Aorta (tissue), 5 donors: ENCODE results near the gene CLEC17A. TPM values are rescaled to one million over a fixed set of nuclear protein-coding genes. Genes with fewer than 3 reads are reported as not detected.
"Not testable (repeated sequence)": the region's sequence is repeated elsewhere in the genome, so short reads cannot be mapped to it uniquely, and the experiment has no call there.

Experiments
- ATAC-seq: fragments of 200-7000 bp; cut with Tn5 transposase; one replicate; pipeline ENCODE4 v1.9.1; 2022; ENCODE audit warnings: moderate library complexity; ENCODE audit not compliant: low FRiP score
- DNase-seq, 2 donors: peaks; one replicate each; pipeline ENCODE4 v3.0.0-alpha.2; 2020
- H3K27ac ChIP-seq, 2 donors: one replicate each; pipeline ENCODE4 v1.5.1; 2013; ENCODE audit warnings: low read length in 2 of 2, mild to moderate bottlenecking in 2 of 2, moderate library complexity in 2 of 2, control low read depth in 1 of 2, inconsistent platforms in 1 of 2, low read depth in 1 of 2
- H3K27me3 ChIP-seq, 2 donors: one replicate each; pipeline ENCODE4 v1.6.1; 2013; ENCODE audit warnings: control low read depth in 1 of 2, low read length in 1 of 2, mild to moderate bottlenecking in 1 of 2, moderate library complexity in 1 of 2; ENCODE audit not compliant: insufficient read depth in 2 of 2, control insufficient read depth in 1 of 2
- H3K36me3 ChIP-seq, 2 donors: one replicate each; pipeline ENCODE4 v1.6.1; 2013; ENCODE audit warnings: control low read depth in 1 of 2, low read length in 1 of 2, mild to moderate bottlenecking in 1 of 2; ENCODE audit not compliant: insufficient read depth in 2 of 2, control insufficient read depth in 1 of 2
- H3K4me1 ChIP-seq, 2 donors: one replicate each; pipeline ENCODE4 v1.6.1; 2013; ENCODE audit warnings: low read length in 2 of 2, control low read depth in 1 of 2, mild to moderate bottlenecking in 1 of 2, moderate library complexity in 1 of 2; ENCODE audit not compliant: insufficient read depth in 2 of 2, control insufficient read depth in 1 of 2
- H3K4me3 ChIP-seq, 2 donors: one replicate each; pipeline ENCODE4 v1.5.1; 2013; ENCODE audit warnings: low read length in 2 of 2, control low read depth in 1 of 2, mild to moderate bottlenecking in 1 of 2
- H3K9me3 ChIP-seq: one replicate; pipeline ENCODE4 v1.6.1; 2013; ENCODE audit warnings: mild to moderate bottlenecking, low read length; ENCODE audit not compliant: control insufficient read depth
- WGBS, 2 donors: extraction: QIAGEN DNeasy Blood & Tissue Kit; methylation state at CpG; one replicate each; pipeline ENCODE4 v1.1.7; 2013; 5-methylcytosine and 5-hydroxymethylcytosine counted together
- intact Hi-C, 2 donors: fragments of 100-400 bp; cut with DNase I; formaldehyde crosslinking; loops; one replicate each; pipeline versions ENCODE4 v1.14.2 to v1.15.0; 2022
- polyA plus RNA-seq, 2 donors: library from polyadenylated mRNA; stranded (reverse); fragments of 200-250 nt; gene quantifications; one replicate each; pipeline ENCODE4 v1.2.3, GENCODE V29; 2013
- total RNA-seq, 2 donors: library from RNA; stranded (reverse); fragmentation: NEBNext Ultra II Directional; extraction: Animal tissue kit (Norgen Biotek cat#: 25700); gene quantifications; one replicate each; pipeline ENCODE4 v1.2.1, GENCODE V29; 2021
- donor health status: healthy with polysubstance abuse.
- donor health status: Bipolar disorder and iron deficiency.
- donor health status: DM: no; HTN: no; CAD: no.
- donor health status: DM: no; HTN: no; CAD: no.
- donor health status: DM: yes; HTN: yes; CAD: no.

Gene CLEC17A
- total and polyA plus RNA-seq, 4 donors = 0.18 TPM; not detected in 3

DNA sequence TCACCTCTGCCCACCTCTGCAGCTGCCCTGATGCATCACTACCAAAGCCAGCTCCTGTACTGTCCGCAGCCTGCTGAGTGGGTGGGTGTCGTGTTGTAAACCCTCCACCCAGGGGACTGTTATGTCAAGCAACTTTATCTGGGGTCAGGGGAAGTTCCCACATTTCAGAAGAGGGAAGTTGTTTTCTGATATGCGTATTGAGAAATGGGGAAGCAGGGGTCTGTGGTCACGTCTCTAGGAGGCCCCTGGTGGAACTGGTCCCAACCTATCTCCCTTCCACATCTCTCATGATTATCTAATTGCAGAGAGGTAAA lies 31.2 kb downstream of the CLEC17A start:
- peaks cover 2% of the 10 kb centered on the region for H3K9me3 ChIP-seq
- WGBS, 2 donors = 55 to 62% methylated on average over 4 of the region's 4 CpGs
- intact Hi-C loops = no loop called here
- H3K4me1 ChIP-seq = no peaks in the 10 kb centered on the region
- H3K27ac ChIP-seq = no peak overlapping the region
- ATAC-seq = no peak
- no peaks in the 10 kb centered on the region for H3K36me3 ChIP-seq
- no peaks in the 10 kb centered on the region for H3K27me3 ChIP-seq
- DNase-seq = no peak
- no peak overlapping the region for H3K4me3 ChIP-seq

GRCh38 chr19:14615623-14616022 lies 32.7 kb downstream of the CLEC17A start:
- DNase-seq = no peak
- Histone ChIP-seq H3K9me3 (peaks cover 2% of the 10 kb centered on the region), H3K4me1 (no peaks in the 10 kb centered on the region), H3K4me3 (no peak overlapping the region), H3K27ac (no peak overlapping the region), H3K27me3 (no peaks in the 10 kb centered on the region), H3K36me3 (no peaks in the 10 kb centered on the region)
- no peak for ATAC-seq
- WGBS, 2 donors = 92 to 99% methylated on average over 8 of the region's 8 CpGs
- intact Hi-C loops = no loop called here

DNA sequence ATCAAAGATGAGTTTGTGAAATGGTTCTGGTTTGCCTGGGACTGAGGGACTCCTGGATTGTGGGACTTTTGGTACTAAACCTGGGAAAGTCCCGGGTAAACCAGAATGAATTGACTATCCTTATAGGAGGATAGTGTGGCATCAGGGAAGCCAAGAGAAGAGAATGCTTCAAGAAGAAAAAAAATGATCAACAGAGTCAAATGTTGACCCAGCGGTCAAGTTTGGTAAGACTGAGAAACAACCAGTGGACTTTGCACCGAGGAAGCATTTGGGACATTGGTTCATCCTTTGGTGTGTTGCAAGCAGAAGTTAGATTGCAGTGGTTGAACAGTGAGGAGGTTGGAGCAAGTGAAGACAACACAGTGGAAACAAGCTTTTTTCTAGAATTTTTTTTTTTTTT lies 33.5 kb downstream of the CLEC17A start:
- no peaks in the 10 kb centered on the region for H3K36me3 ChIP-seq
- no peaks in the 10 kb centered on the region for H3K4me1 ChIP-seq
- intact Hi-C loops = no loop called here
- WGBS, 2 donors = 87 to 92% methylated on average over 3 of the region's 3 CpGs
- no peak overlapping the region for H3K4me3 ChIP-seq
- H3K9me3 ChIP-seq = peaks cover 2% of the 10 kb centered on the region
- ATAC-seq (no peak), DNase-seq (no peak)
- H3K27me3 ChIP-seq = no peaks in the 10 kb centered on the region
- no peak overlapping the region for H3K27ac ChIP-seq

GRCh38 chr19:14619404-14619803 lies 36.5 kb downstream of the CLEC17A start:
- intact Hi-C loops = no loop called here
- Histone ChIP-seq H3K9me3 (peaks cover 2% of the 10 kb centered on the region), H3K27ac (no peak overlapping the region), H3K36me3 (no peaks in the 10 kb centered on the region), H3K4me1 (no peaks in the 10 kb centered on the region), H3K4me3 (no peak overlapping the region), H3K27me3 (no peaks in the 10 kb centered on the region)
- no peak for ATAC-seq
- DNase-seq = no peak

DNA sequence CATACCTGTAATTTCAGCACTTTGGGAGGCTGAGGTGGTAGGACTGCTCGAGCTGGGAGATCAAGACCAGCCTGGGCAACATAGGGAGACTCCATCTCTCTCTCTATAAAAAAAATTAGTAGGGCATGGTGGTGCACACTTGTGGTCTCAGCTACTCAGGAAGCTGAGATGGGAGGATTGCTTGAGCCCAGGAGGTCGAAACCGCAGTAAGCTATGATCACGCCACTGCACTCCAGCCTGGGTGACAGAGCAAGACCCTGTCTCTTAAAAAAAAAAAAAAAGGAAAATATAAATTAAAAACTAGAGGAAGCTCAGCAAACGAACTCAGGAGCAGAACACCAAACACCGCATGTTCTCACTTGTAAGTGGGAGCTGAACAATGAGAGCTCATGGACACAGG lies 41.6 kb downstream of the CLEC17A start:
- DNase-seq, H3K27me3 ChIP-seq: not testable (repeated sequence)
- 70 to 75% methylated on average over 6 of the region's 6 CpGs for WGBS, 2 donors

GRCh38 chr19:14629557-14629956 lies 46.7 kb downstream of the CLEC17A start:
- Histone ChIP-seq H3K27ac (no peak overlapping the region), H3K9me3 (peaks cover 11% of the 10 kb centered on the region), H3K36me3 (no peaks in the 10 kb centered on the region), H3K4me3 (no peak overlapping the region), H3K27me3 (no peaks in the 10 kb centered on the region), H3K4me1 (no peaks in the 10 kb centered on the region)
- no peak for ATAC-seq
- 78 to 92% methylated on average over 1 of the region's 1 CpG for WGBS, 2 donors
- no peak for DNase-seq
- intact Hi-C loops = no loop called here

More for the DNA sequence above, 41.6 kb downstream of the CLEC17A start:
- H3K4me1 ChIP-seq, intact Hi-C loops, H3K36me3 ChIP-seq, ATAC-seq, H3K27ac ChIP-seq, H3K4me3 ChIP-seq, H3K9me3 ChIP-seq: not testable (repeated sequence)

- ATAC-seq = no peak
- H3K27ac ChIP-seq = no peak overlapping the region
- intact Hi-C loops = no loop called here
- H3K9me3 ChIP-seq = peaks cover 10% of the 10 kb centered on the region
- no peaks in the 10 kb centered on the region for H3K4me1 ChIP-seq
- H3K27me3 ChIP-seq = no peaks in the 10 kb centered on the region
- no peak overlapping the region for H3K4me3 ChIP-seq
- no peaks in the 10 kb centered on the region for H3K36me3 ChIP-seq
- WGBS, 2 donors = 17 to 19% methylated on average over 1 of the region's 1 CpG
- no peak for DNase-seq
Observed at GRCh38 chr19:14632286-14632685, 49.4 kb downstream of the CLEC17A start.

GRCh38 chr19:14639536-14640277 lies 56.8 kb downstream of the CLEC17A start:
- Histone ChIP-seq H3K9me3 (peaks cover 15% of the 10 kb centered on the region), H3K4me3 (no peak overlapping the region), H3K27ac (no peak overlapping the region), H3K27me3 (no peaks in the 10 kb centered on the region), H3K4me1 (no peaks in the 10 kb centered on the region), H3K36me3 (no peaks in the 10 kb centered on the region)
- no peak for ATAC-seq
- intact Hi-C loops = no loop called here
- WGBS, 2 donors = 44 to 46% methylated on average over 4 of the region's 4 CpGs
- DNase-seq = no peak

DNA sequence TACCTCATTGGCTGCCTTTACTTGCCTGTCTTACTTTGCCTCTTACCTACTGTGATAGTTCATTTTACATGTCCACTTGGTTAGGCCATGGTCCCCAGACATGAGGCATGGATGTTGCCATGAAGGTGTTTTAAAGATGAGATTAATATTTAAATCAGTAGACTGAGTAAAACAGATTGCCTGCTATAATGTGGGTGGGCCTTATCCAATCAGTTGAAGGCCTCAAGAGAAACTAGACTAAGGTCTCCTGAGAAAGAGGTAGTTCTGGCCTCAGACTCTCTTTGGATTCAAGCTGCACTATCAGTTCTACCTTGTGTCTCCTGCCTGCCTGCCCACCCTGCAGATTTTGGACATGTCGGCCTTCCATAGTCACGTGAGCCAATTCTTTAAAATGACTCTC lies 65.6 kb downstream of the CLEC17A start:
- H3K9me3 ChIP-seq = peaks cover 2% of the 10 kb centered on the region
- ATAC-seq = no peak
- WGBS, 2 donors = 82 to 89% methylated on average over 2 of the region's 2 CpGs
- no peaks in the 10 kb centered on the region for H3K27me3 ChIP-seq
- no peak overlapping the region for H3K27ac ChIP-seq
- H3K4me1 ChIP-seq = no peaks in the 10 kb centered on the region
- intact Hi-C loops = no loop called here
- no peak overlapping the region for H3K4me3 ChIP-seq
- no peak for DNase-seq
- H3K36me3 ChIP-seq = no peaks in the 10 kb centered on the region
